ENCODE data around the gene ITPR2. TPM values are rescaled to one million over a fixed set of nuclear protein-coding genes. Genes with fewer than 3 reads are reported as not detected.

Gene ITPR2
- total RNA-seq, 1 donor from 2014 or later, result 16.7 TPM

DNA sequence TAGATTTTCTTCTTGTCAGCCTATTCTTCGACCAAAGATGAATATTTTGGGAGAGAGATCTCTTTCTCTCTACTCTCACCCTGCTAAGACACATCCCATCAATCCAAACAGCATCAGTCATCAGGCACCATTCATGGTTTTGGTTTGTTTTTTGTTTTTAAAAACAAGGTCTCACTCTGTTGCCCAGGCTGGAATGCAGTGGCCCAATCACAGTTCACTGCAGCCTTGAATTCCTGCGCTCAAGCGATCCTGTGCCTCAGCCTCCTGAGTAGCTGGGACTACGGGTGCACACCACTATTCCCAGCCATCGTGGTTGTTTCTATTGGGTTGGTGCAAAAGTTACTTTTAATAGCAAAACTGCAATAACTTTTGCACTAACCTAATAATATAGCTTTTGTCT, 14.4 kb upstream of the ITPR2 start:
- TF ChIP-seq, protein P1, sequence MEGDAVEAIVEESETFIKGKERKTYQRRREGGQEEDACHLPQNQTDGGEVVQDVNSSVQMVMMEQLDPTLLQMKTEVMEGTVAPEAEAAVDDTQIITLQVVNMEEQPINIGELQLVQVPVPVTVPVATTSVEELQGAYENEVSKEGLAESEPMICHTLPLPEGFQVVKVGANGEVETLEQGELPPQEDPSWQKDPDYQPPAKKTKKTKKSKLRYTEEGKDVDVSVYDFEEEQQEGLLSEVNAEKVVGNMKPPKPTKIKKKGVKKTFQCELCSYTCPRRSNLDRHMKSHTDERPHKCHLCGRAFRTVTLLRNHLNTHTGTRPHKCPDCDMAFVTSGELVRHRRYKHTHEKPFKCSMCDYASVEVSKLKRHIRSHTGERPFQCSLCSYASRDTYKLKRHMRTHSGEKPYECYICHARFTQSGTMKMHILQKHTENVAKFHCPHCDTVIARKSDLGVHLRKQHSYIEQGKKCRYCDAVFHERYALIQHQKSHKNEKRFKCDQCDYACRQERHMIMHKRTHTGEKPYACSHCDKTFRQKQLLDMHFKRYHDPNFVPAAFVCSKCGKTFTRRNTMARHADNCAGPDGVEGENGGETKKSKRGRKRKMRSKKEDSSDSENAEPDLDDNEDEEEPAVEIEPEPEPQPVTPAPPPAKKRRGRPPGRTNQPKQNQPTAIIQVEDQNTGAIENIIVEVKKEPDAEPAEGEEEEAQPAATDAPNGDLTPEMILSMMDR (conservative IDR thresholded peaks at IDR 0.05), result no peak
- Mint-ChIP-seq H3K27me3 (ENCODE audit: low read depth) (peaks cover 9% of the 10 kb centered on the region), H3K4me3 (no peak overlapping the region), H3K27ac (ENCODE audit: unreplicated experiment) (no peak overlapping the region), H3K36me3 (ENCODE audit: low read depth) (no peaks in the 10 kb centered on the region), H3K4me1 (no peaks in the 10 kb centered on the region), H3K9me3 (no peaks in the 10 kb centered on the region)
- no peak for DNase-seq (ENCODE audit: low read depth, low spot score)

DNA sequence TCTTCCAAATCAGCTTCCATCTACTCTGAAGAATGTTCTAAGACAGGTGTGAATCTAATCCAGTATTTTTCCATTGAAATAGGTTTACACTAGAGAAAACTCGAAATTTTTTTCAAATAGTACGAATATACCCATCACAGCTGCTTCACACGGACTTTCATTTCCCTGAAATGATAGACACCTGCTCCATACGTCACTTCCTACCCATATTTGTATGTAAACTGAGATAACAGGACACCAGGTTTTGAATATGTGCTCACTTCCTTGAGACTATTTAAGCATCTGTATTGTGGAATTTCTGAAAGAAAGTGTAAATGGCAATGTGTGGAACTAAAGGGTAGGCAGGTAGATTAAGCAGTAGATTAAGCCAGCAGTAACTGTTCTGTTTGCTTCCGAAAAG, 13.4 kb upstream of the ITPR2 start:
- no peaks in the 10 kb centered on the region for H3K36me3 Mint-ChIP-seq (ENCODE audit: low read depth)
- TF ChIP-seq, protein P1 (conservative IDR thresholded peaks at IDR 0.05), result no peak
- no peak overlapping the region for H3K4me3 Mint-ChIP-seq
- no peaks in the 10 kb centered on the region for H3K4me1 Mint-ChIP-seq
- H3K27ac Mint-ChIP-seq (ENCODE audit: unreplicated experiment), result no peak overlapping the region
- H3K9me3 Mint-ChIP-seq, result no peaks in the 10 kb centered on the region
- no peak for DNase-seq (ENCODE audit: low read depth, low spot score)
- H3K27me3 Mint-ChIP-seq (ENCODE audit: low read depth), result peaks cover 9% of the 10 kb centered on the region

DNA sequence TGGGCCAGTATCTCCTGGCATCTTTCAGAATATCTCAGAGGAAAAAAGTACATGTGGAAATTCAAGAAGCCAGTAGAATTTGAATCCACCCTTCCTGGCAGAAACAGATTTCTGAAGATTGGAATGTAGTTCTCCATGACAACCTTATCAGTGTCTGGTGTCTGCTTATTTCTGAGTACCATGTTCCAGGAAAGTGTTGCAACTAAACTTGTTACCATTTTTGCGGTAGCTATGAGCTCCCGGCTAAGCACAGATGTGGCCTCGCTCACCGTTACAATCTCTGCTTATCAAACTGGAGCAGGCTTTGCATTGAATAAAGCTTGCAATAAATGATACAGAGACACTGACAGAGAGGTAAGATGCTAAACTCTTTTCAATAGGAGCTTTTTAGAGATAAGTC, 13.0 kb upstream of the ITPR2 start:
- Mint-ChIP-seq H3K9me3 (no peaks in the 10 kb centered on the region), H3K4me3 (no peak overlapping the region)

DNA sequence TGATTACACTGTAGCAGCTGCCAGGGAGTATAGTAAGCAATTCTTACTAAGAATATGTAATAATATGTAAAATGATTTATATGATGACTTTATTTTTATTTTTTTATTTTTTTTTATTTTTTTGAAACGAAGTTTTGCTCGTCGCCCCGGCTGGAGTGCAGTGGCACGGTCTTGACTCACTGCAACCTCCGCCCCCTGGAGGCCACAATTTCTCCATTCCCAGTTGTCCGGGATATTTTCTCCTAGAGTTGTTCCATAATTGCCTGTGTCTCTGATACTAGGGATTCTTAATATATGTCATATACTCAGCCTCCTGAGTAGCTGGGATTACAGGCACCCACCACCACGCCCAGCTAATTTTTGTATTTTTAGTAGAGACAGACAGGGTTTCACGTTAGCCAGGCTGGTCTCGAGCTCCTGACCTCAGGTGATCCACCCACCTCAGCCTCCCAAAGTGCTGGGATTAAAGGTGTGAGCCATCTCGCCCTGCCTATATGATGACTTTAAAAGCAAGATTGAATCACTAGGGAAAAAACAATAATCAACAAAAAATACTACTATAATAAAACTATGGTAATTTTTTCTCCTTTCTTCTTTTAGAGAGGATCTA, 12.2 kb upstream of the ITPR2 start:
- H3K27me3 Mint-ChIP-seq (ENCODE audit: low read depth), result peaks cover 9% of the 10 kb centered on the region
- no peaks in the 10 kb centered on the region for H3K36me3 Mint-ChIP-seq (ENCODE audit: low read depth)
- TF ChIP-seq, protein P1 (conservative IDR thresholded peaks at IDR 0.05), result peak; percentile 84
- no peak overlapping the region for H3K27ac Mint-ChIP-seq (ENCODE audit: unreplicated experiment)
- peak; percentile 64 for DNase-seq (ENCODE audit: low read depth, low spot score)
- H3K4me3 Mint-ChIP-seq, result no peak overlapping the region
- no peaks in the 10 kb centered on the region for H3K4me1 Mint-ChIP-seq
- no peaks in the 10 kb centered on the region for H3K9me3 Mint-ChIP-seq

More for the DNA sequence above, 13.0 kb upstream of the ITPR2 start:
- TF ChIP-seq, protein P1 (conservative IDR thresholded peaks at IDR 0.05), result no peak
- Mint-ChIP-seq H3K27me3 (ENCODE audit: low read depth) (peaks cover 9% of the 10 kb centered on the region), H3K36me3 (ENCODE audit: low read depth) (no peaks in the 10 kb centered on the region), H3K27ac (ENCODE audit: unreplicated experiment) (no peak overlapping the region), H3K4me1 (no peaks in the 10 kb centered on the region)
- DNase-seq (ENCODE audit: low read depth, low spot score), result no peak

DNA sequence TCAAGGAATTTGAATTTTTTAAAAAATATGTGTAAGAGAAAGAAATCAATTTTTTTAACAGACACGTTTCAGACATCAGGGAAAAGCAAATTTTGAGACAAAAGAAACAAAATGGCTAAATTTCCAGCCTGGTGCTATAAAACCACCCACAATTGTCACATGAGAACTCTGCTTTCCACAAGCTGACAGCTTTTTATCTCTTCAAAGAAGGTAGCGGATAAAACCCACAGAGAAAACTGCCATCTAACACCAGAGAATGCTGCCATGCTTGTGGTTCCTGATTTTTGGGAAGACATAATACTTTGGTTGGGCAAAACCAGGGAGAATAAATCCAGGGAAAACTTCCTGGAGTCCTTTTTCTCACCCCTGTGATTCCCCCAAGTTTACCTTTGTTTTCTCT, 10.3 kb upstream of the ITPR2 start:
- H3K36me3 Mint-ChIP-seq (ENCODE audit: low read depth), result peaks cover 2% of the 10 kb centered on the region

More for the DNA sequence above, 10.3 kb upstream of the ITPR2 start:
- H3K4me3 Mint-ChIP-seq, result no peak overlapping the region
- DNase-seq (ENCODE audit: low read depth, low spot score), result no peak
- H3K9me3 Mint-ChIP-seq, result peaks cover 3% of the 10 kb centered on the region
- TF ChIP-seq, protein P1 (conservative IDR thresholded peaks at IDR 0.05), result no peak
- H3K27me3 Mint-ChIP-seq (ENCODE audit: low read depth), result peaks cover 6% of the 10 kb centered on the region
- H3K27ac Mint-ChIP-seq (ENCODE audit: unreplicated experiment), result no peak overlapping the region
- no peaks in the 10 kb centered on the region for H3K4me1 Mint-ChIP-seq
